Stimulated activated CD8-positive, alpha-beta memory T cell treated with anti-CD3 and anti-CD28 coated beads, Interleukin-15, amount 100 ng/mL, for 48 hours (primary cell): Measurements from ENCODE around the gene LAMB3.

ENCODE experiments used
- DNase-seq, 2 donors: peaks; one replicate each; pipeline ENCODE4 v3.0.0-alpha.2; 2020; ENCODE audit warnings: low read depth in 2 of 2

LAMB3 gene

GRCh38 chr1:209618291-209618690 lies 33.9 kb downstream of the LAMB3 start:
- DNase-seq: no peak

DNA sequence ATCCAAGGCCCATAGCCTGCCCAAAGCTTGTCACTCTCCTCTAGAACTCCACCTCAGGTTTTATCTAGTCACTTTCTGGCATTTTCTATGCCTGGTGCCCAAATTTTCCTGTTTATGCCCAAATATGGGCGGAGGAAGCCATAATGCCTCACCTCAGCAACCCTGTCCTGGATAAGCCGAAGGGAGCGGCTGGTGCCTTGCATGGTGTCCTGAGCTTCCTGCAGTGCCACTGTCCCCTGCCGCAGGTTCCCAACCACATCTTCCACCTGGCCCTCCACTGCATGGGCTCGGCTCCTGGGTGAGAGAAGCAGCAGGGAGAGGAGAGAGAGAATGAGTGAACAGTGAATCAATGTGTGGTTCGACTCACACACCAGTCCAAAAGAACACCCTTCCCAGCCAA lies 34.5 kb downstream of the LAMB3 start:
- no peak for DNase-seq

DNA sequence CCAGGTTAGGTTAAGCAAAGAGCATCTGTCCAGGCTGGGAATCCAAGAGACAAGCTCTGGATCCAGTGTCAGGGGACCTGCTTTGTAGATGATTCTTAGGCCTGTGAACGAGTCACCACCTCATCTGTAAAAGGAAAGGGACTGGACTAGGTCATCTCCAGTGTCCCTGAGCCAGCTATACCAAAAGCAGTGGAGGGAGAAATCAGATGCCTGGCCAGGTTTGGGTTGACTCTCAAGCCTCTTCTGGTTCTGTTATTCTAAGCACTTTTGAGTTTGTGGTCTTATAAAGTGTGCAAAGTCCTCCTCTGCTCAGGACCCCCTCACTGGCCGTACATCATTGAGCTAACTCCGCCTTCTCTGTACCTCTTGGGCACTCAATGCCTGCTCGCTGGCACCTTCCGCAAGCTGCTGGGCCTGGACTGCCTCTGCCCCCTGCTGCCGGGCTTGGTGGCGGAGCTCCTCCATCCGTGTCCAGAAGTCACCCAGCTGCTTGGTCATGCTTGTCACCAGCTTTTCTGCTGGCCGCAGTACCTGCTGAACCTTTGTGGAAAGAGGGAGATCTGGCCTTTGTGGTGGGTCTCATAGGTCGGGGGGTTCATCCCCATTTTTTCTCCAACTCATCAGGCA lies 35.1 kb downstream of the LAMB3 start:
- DNase-seq: no peak

GRCh38 chr1:209616366-209617046 lies 35.7 kb downstream of the LAMB3 start:
- DNase-seq: no peak

- DNase-seq: no peak
These were observed 37.3 kb downstream of the LAMB3 start for GRCh38 chr1:209614906-209615305.

DNA sequence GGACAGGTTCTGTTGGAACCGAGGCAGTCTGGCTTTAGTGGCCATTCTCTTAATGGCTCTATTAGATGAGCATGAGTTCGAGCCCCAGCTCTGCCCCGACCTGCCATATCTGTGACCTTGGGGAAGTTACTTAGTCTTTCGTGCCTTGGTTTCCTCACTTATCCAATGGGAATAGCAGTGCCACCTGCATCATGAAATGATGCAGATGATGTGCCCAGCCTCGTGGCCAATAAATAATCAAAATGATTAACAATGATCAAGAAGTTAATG lies 38.1 kb downstream of the LAMB3 start:
- DNase-seq: no peak

GRCh38 chr1:209613400-209614150 lies 38.6 kb downstream of the LAMB3 start:
- DNase-seq: no peak

DNA sequence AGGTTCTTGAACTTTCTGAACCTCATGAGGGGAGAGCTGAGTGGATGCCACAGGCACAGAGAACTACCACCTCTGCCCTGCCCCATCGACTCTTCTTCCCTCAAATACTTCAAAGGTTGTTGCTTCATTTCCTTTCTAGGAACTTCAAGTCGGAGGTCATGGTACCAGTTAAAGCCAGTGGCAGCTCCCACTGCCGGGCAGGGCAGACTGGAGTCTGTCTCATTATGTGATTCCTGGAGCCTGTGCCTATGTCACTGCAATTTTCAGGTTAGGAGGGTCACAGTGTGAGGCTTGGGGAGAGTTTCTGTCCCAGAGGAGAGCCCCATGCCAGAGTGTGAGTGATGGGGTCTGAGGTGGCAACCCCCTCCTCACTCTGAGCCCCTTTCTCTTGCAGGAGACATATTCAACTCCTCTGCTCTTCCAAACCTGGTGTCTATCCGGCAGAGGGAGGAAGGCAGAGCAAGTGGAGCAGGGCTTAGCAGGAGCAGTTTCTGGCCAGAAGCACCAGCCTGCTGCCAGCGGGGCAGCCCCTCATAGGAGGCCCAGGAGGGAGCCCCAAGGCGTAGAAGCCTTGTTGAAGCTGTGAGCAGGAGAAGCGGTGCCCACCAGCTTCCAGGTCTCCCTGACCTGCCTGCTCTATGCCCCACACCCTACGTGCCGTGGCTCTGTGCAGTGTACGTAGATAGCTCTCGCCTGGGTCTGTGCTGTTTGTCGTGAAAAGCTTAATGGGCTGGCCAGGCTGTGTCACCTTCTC lies 39.4 kb downstream of the LAMB3 start:
- no peak for DNase-seq

- DNase-seq: no peak
These were observed 40.3 kb downstream of the LAMB3 start for GRCh38 chr1:209611771-209612570.

- DNase-seq: no peak
These were observed 41.7 kb downstream of the LAMB3 start for GRCh38 chr1:209610631-209610905.

GRCh38 chr1:209609791-209610630 lies 42.2 kb downstream of the LAMB3 start:
- no peak for DNase-seq

DNA sequence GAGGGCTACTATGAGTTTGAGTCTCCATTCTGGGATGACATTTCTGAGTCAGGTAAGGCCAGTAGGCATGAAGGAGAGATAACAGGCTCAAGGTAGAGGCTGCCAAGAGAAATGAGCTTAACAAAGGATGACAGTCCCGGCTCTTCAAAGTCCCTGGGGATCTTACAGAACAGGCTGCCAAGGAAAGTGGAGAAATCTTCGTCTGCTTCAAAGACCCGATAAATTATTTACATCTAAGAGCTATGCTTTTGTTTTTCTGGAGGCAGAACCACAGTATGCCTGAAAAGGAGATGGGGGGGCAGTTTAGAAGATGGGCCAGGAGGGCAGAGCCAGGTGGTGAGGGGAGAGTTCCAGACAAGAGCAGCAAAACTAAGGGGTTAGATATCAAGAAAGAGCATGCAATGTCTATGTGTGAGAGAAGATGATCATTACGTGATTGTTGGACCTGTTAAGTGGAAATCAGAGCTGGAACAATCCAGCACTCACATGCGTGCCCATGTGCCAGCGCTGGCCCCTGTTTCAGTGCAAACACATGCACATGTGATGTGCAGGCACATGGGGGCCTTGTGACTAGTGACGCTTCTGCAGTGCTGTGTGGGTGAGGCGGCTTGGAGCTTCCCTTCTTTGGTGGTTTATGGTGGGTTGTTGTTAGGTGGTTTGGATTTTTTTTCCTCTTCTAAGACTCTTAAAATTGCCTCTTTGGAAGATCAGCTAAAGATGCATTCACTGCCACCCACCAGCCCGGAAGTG lies 43.0 kb downstream of the LAMB3 start:
- no peak for DNase-seq

GRCh38 chr1:209607795-209608178 lies 44.4 kb downstream of the LAMB3 start:
- DNase-seq: no peak

DNA sequence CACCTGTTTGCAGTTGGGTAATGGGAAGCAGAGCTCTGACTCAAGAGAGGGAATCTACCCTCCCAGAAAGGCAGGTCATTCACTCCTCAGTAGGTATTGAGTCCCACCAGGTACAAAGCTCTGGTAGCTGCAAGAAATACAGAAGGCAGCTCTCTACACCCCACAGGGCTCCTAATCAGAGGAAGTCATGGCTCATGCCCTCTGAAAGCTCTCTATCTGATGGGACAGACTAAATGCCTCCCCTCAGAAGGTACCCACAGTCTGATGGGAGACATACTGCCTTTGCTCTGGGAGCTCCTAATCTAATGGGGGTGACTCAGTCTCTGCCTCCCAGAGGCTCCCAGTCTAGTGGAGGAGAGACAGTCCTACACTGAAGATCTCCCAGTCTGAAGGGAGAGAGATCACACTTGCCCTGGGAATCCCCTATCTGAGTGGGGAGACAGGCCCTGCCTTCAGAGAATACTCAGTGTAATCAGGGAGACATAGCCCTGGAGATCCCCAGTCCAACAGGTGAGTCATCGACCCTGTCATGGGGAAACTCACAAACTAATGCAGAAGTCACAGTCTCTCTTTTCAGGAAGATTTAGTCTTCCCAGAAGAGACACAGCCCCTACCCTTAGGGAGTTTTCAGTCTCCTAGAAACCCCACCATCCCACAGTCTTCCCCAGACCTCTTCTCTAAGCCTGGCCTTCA lies 45.0 kb downstream of the LAMB3 start:
- peak in 1 of 2 donors; percentile 8 for DNase-seq

DNA sequence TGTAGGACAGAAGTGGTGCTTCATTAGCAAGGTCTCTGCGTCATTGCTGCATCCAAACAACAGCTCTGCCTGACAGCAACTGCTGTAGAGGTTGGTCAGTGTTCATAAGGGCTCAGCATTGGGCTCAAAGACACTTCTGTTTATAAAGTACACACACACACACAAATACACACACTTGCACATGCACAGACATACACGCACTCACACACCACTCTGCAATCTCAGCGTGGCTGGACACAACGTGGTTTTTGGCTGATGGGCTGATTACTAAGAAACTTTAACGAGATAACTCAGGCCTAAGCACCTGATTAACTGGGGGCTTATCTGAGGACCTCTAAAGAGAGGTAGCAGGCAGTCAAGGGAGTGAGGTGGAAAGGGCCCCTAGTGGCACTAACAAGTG lies 48.3 kb downstream of the LAMB3 start:
- DNase-seq: no peak

DNA sequence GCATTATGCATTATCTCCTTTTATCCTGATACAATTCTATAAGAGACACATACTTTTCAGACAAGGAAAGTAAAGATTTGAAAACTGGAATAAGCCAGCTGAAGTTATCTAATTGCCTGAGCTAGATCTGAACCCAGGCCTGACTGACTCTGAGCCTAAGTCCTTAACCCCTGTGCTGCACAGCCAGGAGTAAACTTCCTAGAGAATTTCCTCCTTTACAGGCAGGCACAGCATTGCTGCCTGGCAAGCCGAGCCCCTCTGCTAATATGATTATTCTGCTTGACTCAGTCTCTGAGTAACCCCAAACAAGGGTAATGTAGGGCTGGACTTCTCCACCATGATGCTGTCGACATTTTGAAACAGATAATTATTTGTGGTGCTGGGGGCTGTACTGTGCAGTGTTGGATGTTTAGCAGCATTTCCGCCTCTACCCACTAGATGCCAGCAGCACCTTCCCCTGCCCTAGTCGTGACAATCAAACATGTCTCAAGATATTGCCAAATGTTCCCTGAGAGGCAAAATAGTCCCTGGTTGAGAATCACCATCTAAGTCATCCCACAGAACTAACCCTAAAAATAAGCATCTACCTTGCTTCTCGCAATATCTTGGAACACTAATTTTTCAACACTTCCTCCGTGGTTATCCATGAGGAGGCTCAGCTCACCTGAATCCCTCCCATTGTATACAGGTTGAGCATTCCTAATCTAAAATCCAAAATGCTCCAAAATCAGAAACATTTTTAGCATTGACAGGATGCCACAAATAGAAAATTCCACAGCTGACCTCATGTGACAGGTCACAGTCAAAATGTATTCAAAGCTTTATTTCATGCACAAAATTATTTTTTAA lies 50.2 kb downstream of the LAMB3 start:
- DNase-seq: no peak

- DNase-seq: no peak
These were observed 51.7 kb downstream of the LAMB3 start for GRCh38 chr1:209600541-209600940.

DNA sequence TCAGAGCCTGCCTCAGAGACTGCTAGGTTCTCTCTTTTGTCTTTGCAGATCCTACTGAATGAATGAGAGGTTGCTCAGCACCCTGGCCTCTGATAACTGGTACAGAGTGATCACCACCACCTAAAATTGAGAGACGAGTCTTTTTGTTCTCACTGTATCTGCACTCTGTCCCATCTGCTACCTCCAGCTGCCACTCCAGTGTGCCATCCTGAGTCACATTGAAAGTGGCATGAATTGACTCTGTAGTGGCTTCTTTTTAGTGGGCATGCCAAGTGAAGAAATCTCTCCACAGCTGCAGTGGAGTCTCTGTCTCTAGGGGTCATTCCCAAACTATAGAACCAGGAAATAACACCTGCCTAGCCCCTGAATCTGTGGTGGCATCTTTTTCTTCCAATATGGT lies 54.0 kb downstream of the LAMB3 start:
- DNase-seq: no peak

DNA sequence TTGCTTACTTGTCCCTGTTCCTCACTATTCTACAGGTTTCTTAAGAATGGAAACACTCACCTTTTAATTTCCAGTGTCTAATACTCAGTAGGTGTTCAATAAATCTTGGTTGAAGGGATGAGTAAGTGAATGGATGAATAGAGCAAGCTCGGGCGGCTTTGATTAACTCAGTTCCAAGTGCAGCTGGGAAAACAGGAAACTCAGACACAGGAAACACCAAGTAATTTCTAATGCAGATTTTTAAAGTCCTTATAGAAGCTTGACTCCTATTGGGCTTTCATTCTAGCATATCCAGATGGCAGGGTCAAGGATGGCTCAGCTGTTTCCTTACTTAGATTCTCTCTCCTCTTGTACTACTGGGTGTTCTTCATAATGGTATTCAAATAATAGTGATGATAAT lies 54.7 kb downstream of the LAMB3 start:
- no peak for DNase-seq
